Hepatocyte (in vitro differentiated cells): ENCODE data around the gene C8G. TPM values are rescaled to one million over a fixed set of nuclear protein-coding genes. Genes with fewer than 3 reads are reported as not detected.

Source experiments
- DNase-seq: peaks from one replicate; pipeline ENCODE4 v3.0.0-alpha.2; 2016; ENCODE audit warnings: low spot score
- H2AFZ ChIP-seq: fragments of 200-600 bp; sonication (generic); 2 replicates; pipeline ENCODE4 v1.6.0; 2016; ENCODE audit warnings: antibody characterized with exemption, mild to moderate bottlenecking
- H3K27ac ChIP-seq: fragments of 200-600 bp; sonication (generic); 2 replicates; pipeline ENCODE4 v1.5.1; 2016; ENCODE audit warnings: mild to moderate bottlenecking
- H3K27me3 ChIP-seq: fragments of 200-600 bp; sonication (generic); 2 replicates; pipeline ENCODE4 v1.6.1; 2016
- H3K36me3 ChIP-seq: fragments of 200-600 bp; sonication (generic); replicated peaks from 2 replicates; pipeline ENCODE4 v1.5.1; 2016; ENCODE audit warnings: low read depth; ENCODE audit not compliant: insufficient read depth
- H3K4me1 ChIP-seq: fragments of 200-600 bp; sonication (generic); 2 replicates; pipeline ENCODE4 v1.5.1; 2016; ENCODE audit warnings: mild to moderate bottlenecking, moderate library complexity; ENCODE audit not compliant: insufficient read depth
- H3K4me2 ChIP-seq: fragments of 200-600 bp; sonication (generic); 2 replicates; pipeline ENCODE4 v1.6.0; 2016
- H3K4me3 ChIP-seq: fragments of 200-600 bp; sonication (generic); 2 replicates; pipeline ENCODE4 v1.5.1; 2016; ENCODE audit warnings: mild to moderate bottlenecking
- H3K79me2 ChIP-seq: fragments of 200-600 bp; sonication (generic); 2 replicates; pipeline ENCODE4 v1.6.0; 2017; ENCODE audit warnings: mild to moderate bottlenecking
- H3K9me2 ChIP-seq: fragments of 200-600 bp; sonication (generic); replicated peaks from 2 replicates; pipeline ENCODE4 v1.6.0; 2017; ENCODE audit warnings: mild to moderate bottlenecking; ENCODE audit not compliant: insufficient read depth
- H3K9me3 ChIP-seq: fragments of 200-600 bp; sonication (generic); 2 replicates; pipeline ENCODE4 v1.5.1; 2016; ENCODE audit warnings: low read depth, mild to moderate bottlenecking
- H4K20me1 ChIP-seq: fragments of 200-600 bp; sonication (generic); 2 replicates; pipeline ENCODE4 v1.6.0; 2016; ENCODE audit warnings: mild to moderate bottlenecking; ENCODE audit not compliant: insufficient read depth, poor library complexity, severe bottlenecking
- CTCF ChIP-seq: fragments of 200-600 bp; sonication (generic); IDR thresholded peaks from 2 replicates; pipeline ENCODE4 v1.5.1; 2016; ENCODE audit warnings: antibody characterized with exemption, mild to moderate bottlenecking; ENCODE audit not compliant: poor library complexity
- EZH2 ChIP-seq: fragments of 200-600 bp; sonication (generic); IDR thresholded peaks from 2 replicates; pipeline ENCODE4 v1.6.1; 2016; ENCODE audit warnings: antibody characterized with exemption, mild to moderate bottlenecking, borderline replicate concordance
- EZH2phosphoT487 ChIP-seq: fragments of 200-600 bp; sonication (generic); IDR thresholded peaks from one replicate; pipeline ENCODE4 v1.6.1; 2018; ENCODE audit warnings: antibody characterized with exemption, mild to moderate bottlenecking, low read depth, moderate library complexity; ENCODE audit not compliant: unreplicated experiment, severe bottlenecking
- WGBS: methylation state at CpG from one replicate; pipeline ENCODE4 v1.1.6; 2016; ENCODE audit warnings: low lambda C conversion rate; ENCODE audit errors: missing lambda C conversion rate; 5-methylcytosine and 5-hydroxymethylcytosine counted together
- polyA plus RNA-seq: library from polyadenylated mRNA; unstranded; fragments of >200 nt; fragmentation: Nextera tagmentation; extraction: Ambion mirVana; gene quantifications from 2 replicates; pipeline ENCODE4 v1.2.1, GENCODE V29; 2016
- total RNA-seq: library from RNA; depleted of rRNA; stranded (reverse); fragments of >200 nt; gene quantifications from 2 replicates; pipeline ENCODE4 v1.2.3, GENCODE V29; 2014

Gene C8G
- total and polyA plus RNA-seq, 2 experiments from 2014 or later, result 5.7 to 15.4 TPM

DNA sequence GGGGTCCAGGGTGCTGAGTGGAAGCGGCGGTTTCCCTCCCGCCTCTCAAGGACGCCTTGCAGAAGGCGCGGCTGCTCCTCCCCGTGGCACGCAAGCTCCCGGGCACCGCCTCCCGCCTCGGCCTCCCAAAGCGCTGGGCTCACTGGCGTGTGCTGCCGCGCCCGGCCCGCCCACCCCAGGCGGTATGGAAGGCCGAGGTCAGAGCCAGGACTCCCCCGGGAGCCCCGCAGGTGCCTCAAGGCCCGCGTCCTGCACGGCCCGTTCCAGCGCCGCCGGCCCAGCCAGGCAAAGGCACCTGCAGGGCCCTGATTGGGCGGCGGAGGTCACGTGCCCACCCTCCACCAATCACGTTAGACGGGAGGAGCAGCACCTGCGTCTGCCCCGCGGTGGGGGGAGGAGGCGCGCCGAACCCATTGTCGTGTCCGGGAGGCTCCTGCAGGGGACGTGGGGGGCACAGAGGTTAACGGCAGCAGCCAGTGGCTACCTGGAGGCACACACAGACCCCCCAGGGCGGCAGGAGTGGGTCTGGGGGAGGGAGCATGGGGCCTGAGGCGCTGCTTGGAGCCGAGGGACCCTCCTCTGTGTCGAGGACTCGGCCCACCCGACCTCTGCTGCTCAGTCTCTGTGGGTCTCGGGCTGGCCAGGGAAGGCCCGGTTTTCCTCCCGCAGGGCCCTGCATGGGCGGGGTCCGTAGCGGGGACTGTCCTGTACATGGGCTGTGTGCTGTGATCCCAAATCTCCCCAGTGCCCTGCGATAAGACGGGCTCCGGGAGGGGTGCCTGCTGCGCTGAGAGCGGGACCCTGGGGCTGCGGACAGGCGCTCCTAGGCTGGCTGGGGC lies 5.0 kb downstream of the C8G start:
- Histone ChIP-seq H3K27me3 (no peaks in the 10 kb centered on the region), H3K4me3 (peak overlapping the region; percentile 62), H2AFZ (no peak overlapping the region), H3K79me2 (peaks cover 3% of the 10 kb centered on the region), H3K9me2 (no peaks in the 10 kb centered on the region), H3K4me1 (peaks cover 9% of the 10 kb centered on the region), H4K20me1 (no peaks in the 10 kb centered on the region), H3K27ac (peak overlapping the region; percentile 98), H3K9me3 (no peaks in the 10 kb centered on the region), H3K36me3 (no peaks in the 10 kb centered on the region), H3K4me2 (peak overlapping the region; percentile 94)
- peak; percentile 96 for DNase-seq
- 10% methylated on average over 28 of the region's 63 CpGs for WGBS
- TF ChIP-seq EZH2, result no peak
- TF ChIP-seq CTCF, result no peak
- TF ChIP-seq EZH2phosphoT487, result no peak

GRCh38 chr9:136950656-136951276 lies 5.7 kb downstream of the C8G start:
- Histone ChIP-seq H3K36me3 (no peaks in the 10 kb centered on the region), H3K79me2 (peaks cover 3% of the 10 kb centered on the region), H3K9me3 (no peaks in the 10 kb centered on the region), H4K20me1 (no peaks in the 10 kb centered on the region), H3K4me2 (peak overlapping the region; percentile 94), H3K27ac (peak overlapping the region; percentile 98), H3K4me3 (no peak overlapping the region), H3K4me1 (peaks cover 8% of the 10 kb centered on the region), H3K9me2 (no peaks in the 10 kb centered on the region), H3K27me3 (no peaks in the 10 kb centered on the region), H2AFZ (no peak overlapping the region)
- no peak for TF ChIP-seq CTCF
- no peak for TF ChIP-seq EZH2phosphoT487
- TF ChIP-seq EZH2, result no peak
- DNase-seq, result no peak
- WGBS, result 48% methylated on average over 8 of the region's 9 CpGs

DNA sequence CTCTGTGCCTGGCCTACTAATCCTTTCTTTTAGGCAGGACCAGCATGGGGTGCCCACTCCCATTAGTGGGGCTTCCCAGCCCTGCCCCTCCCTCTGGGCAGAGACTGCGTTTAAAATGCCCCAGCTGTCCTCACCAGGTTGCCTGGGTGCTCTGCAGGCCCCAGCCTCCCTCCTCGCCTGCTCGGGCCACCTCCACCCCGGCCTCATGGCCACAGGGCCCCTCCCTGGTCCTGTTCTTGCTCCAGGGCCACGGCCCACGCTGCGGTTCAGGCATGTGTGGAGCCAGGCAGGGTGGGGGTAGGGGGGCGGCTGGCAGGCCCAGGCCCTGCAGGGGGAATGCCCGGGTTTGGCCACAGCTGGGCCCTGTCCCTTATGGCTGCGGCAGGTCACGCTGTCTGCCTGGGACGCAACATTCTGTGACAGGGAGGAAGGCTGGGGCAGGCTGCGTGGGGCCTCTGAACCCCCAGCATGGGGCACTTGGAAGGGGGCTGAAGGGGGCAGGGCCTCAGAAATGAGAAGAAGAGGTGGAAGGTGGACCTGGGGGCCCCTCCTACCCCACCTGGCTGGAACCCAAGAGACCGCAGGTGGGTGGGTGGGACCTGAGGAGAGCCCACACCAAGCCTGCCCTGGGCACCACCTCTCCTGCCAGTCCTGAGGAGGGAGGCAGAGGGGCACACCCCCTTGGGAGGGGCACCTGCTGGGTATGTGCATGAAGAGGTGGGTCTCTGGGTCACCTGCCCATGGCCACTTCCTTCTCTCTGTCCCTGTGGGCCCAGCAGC lies 6.7 kb downstream of the C8G start, which contains the start of gene LCN12:
Gene LCN12 (plus strand): TSS at position 733 of the 780 bp plus-strand sequence. CDS start 55 bp downstream, outside the sequence.
- 84% methylated on average over 8 of the region's 14 CpGs for WGBS
- no peak for DNase-seq
- Histone ChIP-seq H4K20me1 (no peaks in the 10 kb centered on the region), H3K27ac (no peak within 1 kb of the TSS), H3K27me3 (no peaks in the 10 kb centered on the region), H3K9me2 (no peaks in the 10 kb centered on the region), H3K4me1 (peaks cover 8% of the 10 kb centered on the region), H3K4me2 (peak within 1 kb of the TSS; percentile 94), H3K4me3 (no peak within 1 kb of the TSS), H3K79me2 (peaks cover 3% of the 10 kb centered on the region), H3K9me3 (no peaks in the 10 kb centered on the region), H2AFZ (no peak within 1 kb of the TSS), H3K36me3 (no peaks in the 10 kb centered on the region)
- no peak for TF ChIP-seq EZH2
